ENCODE data around the gene PCSK4.

Gene PCSK4

DNA sequence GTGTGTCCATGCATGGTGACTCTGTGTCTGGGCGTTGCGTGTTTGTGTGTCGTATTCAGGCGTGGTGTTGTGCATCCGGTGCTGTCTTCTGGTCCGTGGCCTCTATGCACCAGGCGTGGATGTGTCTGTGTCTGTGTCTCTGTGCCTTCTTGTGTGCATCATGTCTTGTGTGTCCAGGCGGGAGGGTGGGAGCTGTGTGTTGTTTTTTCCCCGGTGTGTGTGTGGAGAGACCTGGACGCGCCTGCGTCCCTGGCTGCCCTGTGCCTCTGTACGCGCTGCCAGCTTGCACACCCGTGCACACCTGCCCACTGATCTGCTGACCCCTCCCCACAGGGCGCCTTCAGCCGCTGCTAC lies 34.8 kb upstream of the PCSK4 start:
- Histone ChIP-seq H3K79me2 (ENCODE audit: control insufficient read depth, insufficient read depth, low read length) (no peaks in the 10 kb centered on the region), H3K36me3 (ENCODE audit: control insufficient read depth, insufficient read depth, low read length) (no peaks in the 10 kb centered on the region), H3K27ac (ENCODE audit: low read depth, low read length) (no peak overlapping the region), H2BK120ac (ENCODE audit: low read depth, low read length) (no peak overlapping the region), H3K4ac (ENCODE audit: low read depth, low read length) (no peak overlapping the region), H3K4me2 (ENCODE audit: low read length) (no peak overlapping the region), H4K5ac (ENCODE audit: low read length) (no peak overlapping the region), H3K9ac (ENCODE audit: low read length) (no peak overlapping the region), H3K27me3 (ENCODE audit: insufficient read depth, low read length, poor library complexity) (peaks cover 9% of the 10 kb centered on the region), H3K23ac (ENCODE audit: low read length) (peak overlapping the region; percentile 29), H2BK15ac (replicated peaks; ENCODE audit: low read depth) (no peak overlapping the region), H3K56ac (ENCODE audit: low read length) (no peak overlapping the region), H3K79me1 (ENCODE audit: low read length) (no peaks in the 10 kb centered on the region), H4K8ac (ENCODE audit: low read depth, low read length) (no peak overlapping the region), H3K4me3 (ENCODE audit: low read length) (no peak overlapping the region), H2AK5ac (ENCODE audit: low read length) (no peak overlapping the region), H3K4me1 (ENCODE audit: control insufficient read depth, low read depth, low read length) (no peaks in the 10 kb centered on the region), H2BK5ac (ENCODE audit: low read length) (no peak overlapping the region), H3K18ac (ENCODE audit: low read length) (no peak overlapping the region)
- no CpG with 5 or more reads among the region's 17 CpGs for WGBS (ENCODE audit: extremely low coverage, insufficient coverage, low lambda C conversion rate)
- DNase-seq, result no peak

DNA sequence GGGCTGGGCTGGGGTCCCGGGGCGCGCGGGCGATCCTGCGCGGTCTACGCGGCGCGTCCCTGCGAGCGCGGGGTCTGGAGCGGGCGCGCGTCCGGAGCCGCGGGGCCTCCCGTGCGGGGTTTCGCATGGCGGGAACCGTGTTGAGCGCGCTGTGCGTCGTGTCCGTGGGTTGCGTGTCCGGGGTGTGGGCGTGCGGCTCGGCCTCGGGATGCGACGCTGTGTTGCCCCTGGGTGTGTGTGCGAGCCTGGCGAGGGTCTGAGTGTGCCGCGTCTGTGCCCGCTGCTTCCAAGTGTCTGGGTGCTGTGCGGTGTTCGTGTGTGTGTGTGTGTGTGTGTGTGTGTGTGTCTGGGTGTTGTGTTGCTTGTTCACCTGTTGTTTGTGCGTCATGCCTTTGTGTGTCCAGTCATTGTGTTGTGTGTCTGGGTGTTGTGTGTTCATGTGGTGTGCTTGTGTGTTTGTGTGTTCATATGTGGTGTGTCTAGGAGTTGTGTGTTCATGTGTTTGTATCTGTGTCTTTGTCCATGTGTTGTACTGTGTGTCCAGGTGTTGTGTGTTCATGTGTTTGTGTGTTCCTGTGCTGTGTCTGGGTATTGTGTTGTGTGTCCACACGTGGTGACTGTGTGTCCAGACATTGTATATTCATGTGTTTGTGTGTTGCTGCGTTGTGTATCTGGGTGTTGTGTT lies 34.3 kb upstream of the PCSK4 start:
- no CpG with 5 or more reads among the region's 49 CpGs for WGBS (ENCODE audit: extremely low coverage, insufficient coverage, low lambda C conversion rate)
- no peak overlapping the region for H3K56ac ChIP-seq (ENCODE audit: low read length)
- no peak overlapping the region for H3K4me3 ChIP-seq (ENCODE audit: low read length)
- H3K23ac ChIP-seq (ENCODE audit: low read length), result peak overlapping the region; percentile 29
- no peaks in the 10 kb centered on the region for H3K79me2 ChIP-seq (ENCODE audit: control insufficient read depth, insufficient read depth, low read length)
- H3K4me1 ChIP-seq (ENCODE audit: control insufficient read depth, low read depth, low read length), result no peaks in the 10 kb centered on the region
- no peak overlapping the region for H3K4me2 ChIP-seq (ENCODE audit: low read length)
- no peaks in the 10 kb centered on the region for H3K36me3 ChIP-seq (ENCODE audit: control insufficient read depth, insufficient read depth, low read length)
- H3K4ac ChIP-seq (ENCODE audit: low read depth, low read length), result no peak overlapping the region
- no peak overlapping the region for H3K9ac ChIP-seq (ENCODE audit: low read length)
- H2BK120ac ChIP-seq (ENCODE audit: low read depth, low read length), result no peak overlapping the region
- H4K5ac ChIP-seq (ENCODE audit: low read length), result no peak overlapping the region
- H4K8ac ChIP-seq (ENCODE audit: low read depth, low read length), result no peak overlapping the region
- no peak overlapping the region for H2BK5ac ChIP-seq (ENCODE audit: low read length)
- peak; percentile 13 for DNase-seq
- H2AK5ac ChIP-seq (ENCODE audit: low read length), result no peak overlapping the region
- no peak overlapping the region for H3K27ac ChIP-seq (ENCODE audit: low read depth, low read length)
- H2BK15ac ChIP-seq (replicated peaks; ENCODE audit: low read depth), result no peak overlapping the region
- no peaks in the 10 kb centered on the region for H3K79me1 ChIP-seq (ENCODE audit: low read length)
- H3K18ac ChIP-seq (ENCODE audit: low read length), result no peak overlapping the region
- H3K27me3 ChIP-seq (ENCODE audit: insufficient read depth, low read length, poor library complexity), result peaks cover 9% of the 10 kb centered on the region

DNA sequence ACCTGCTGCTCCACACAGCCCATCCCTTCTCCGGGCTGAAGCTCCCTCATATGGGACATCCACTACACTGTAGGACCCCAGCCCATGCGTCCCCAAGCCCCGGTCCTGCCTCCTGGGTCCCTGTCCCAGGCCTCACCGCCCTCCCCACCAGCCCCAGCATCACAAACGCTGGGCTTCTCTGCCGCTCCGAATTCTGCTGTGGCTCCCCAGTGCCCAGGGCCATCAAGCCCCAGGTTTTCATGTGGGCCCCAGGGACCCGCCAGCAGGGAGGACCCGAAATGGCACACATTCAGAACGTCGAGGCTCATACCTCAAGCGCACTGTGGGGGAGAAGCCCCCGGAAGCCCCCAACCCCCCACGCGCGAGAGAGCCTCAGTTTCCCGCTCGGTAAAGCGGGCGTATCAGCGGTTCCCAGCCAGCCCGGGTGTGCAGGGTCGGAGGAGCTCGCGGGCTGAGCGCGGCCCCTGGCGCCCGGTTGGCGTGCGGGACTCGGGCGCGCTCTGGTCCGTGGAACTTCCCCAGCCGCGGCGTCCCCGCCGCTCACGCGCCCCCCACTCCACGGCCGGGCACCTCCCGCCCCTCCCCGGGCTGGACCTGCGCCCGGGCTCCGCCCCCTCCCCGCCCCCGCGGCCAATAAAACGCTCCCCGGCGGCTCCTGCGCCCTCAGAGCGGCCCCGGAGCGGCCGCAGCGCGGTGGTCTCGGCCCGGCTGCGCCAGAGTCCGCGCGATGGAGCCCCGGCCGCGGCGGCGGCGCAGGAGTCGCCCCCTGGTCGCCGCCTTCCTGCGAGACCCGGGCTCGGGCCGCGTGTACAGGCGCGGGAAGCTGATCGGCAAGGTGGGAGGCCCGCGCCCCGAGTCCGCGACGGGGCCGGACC lies 33.5 kb upstream of the PCSK4 start, which contains the start of gene PLK5:
Gene PLK5, plus strand, starts transcription at position 666 of the 875 bp plus-strand sequence. CDS start 2,920 bp downstream, outside the sequence.
- Histone ChIP-seq H4K5ac (ENCODE audit: low read length) (no peak within 1 kb of the TSS), H3K23ac (ENCODE audit: low read length) (peak within 1 kb of the TSS; percentile 29), H2AK5ac (ENCODE audit: low read length) (no peak within 1 kb of the TSS), H3K27me3 (ENCODE audit: insufficient read depth, low read length, poor library complexity) (peaks cover 9% of the 10 kb centered on the region), H3K56ac (ENCODE audit: low read length) (no peak within 1 kb of the TSS), H3K9ac (ENCODE audit: low read length) (no peak within 1 kb of the TSS), H3K79me1 (ENCODE audit: low read length) (no peaks in the 10 kb centered on the region), H3K36me3 (ENCODE audit: control insufficient read depth, insufficient read depth, low read length) (no peaks in the 10 kb centered on the region), H3K27ac (ENCODE audit: low read depth, low read length) (no peak within 1 kb of the TSS), H4K8ac (ENCODE audit: low read depth, low read length) (no peak within 1 kb of the TSS), H3K4me2 (ENCODE audit: low read length) (no peak within 1 kb of the TSS), H3K4me3 (ENCODE audit: low read length) (no peak within 1 kb of the TSS), H2BK5ac (ENCODE audit: low read length) (no peak within 1 kb of the TSS), H3K18ac (ENCODE audit: low read length) (no peak within 1 kb of the TSS), H3K4me1 (ENCODE audit: control insufficient read depth, low read depth, low read length) (no peaks in the 10 kb centered on the region), H3K4ac (ENCODE audit: low read depth, low read length) (no peak within 1 kb of the TSS), H2BK15ac (replicated peaks; ENCODE audit: low read depth) (no peak within 1 kb of the TSS), H3K79me2 (ENCODE audit: control insufficient read depth, insufficient read depth, low read length) (no peaks in the 10 kb centered on the region), H2BK120ac (ENCODE audit: low read depth, low read length) (no peak within 1 kb of the TSS)
- DNase-seq, result no peak
- no CpG with 5 or more reads among the region's 92 CpGs for WGBS (ENCODE audit: extremely low coverage, insufficient coverage, low lambda C conversion rate)

DNA sequence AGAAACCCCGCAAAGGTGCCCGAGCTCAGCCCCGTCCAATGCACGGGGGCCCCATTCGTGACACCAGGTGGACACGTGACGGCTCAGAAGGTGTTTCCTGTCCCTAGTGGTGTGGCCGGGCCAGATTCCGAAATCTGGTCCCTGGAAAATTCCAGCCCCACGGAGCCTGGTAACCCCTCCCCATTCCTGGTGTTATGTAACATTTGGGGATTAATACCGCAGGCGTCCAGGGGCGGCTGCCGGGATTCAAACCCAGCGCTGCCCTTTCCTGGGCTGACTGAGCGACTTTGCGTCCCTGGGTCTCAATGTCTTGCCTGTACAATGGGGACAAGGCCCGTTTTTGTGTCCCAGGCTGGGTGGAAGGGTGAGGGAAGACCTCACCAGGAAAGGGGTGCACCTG lies 32.7 kb upstream of the PCSK4 start:
- no CpG with 5 or more reads among the region's 18 CpGs for WGBS (ENCODE audit: extremely low coverage, insufficient coverage, low lambda C conversion rate)
- peaks cover 9% of the 10 kb centered on the region for H3K27me3 ChIP-seq (ENCODE audit: insufficient read depth, low read length, poor library complexity)
- H2AK5ac ChIP-seq (ENCODE audit: low read length), result no peak overlapping the region

DNA sequence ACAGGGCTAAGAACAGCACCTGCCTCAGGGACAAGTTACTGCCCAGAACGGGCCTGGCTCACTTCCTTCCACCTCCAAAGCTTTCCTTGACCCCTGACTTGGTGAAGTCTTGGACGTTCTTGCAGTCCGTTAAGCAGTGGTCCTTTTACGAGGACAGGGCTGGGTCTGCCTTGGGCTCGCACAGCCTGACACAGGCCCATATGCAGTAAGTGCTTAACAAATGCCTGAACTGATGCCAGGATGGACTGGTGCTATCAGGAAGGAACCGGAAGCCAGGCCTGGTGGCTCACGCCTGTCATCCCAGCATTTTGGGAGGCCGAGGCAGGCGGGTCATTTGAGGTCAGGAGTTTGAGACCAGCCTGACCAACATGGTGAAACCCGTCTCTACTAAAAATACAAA lies 31.9 kb upstream of the PCSK4 start:
- Histone ChIP-seq H2BK120ac (ENCODE audit: low read depth, low read length) (no peak overlapping the region), H2BK15ac (replicated peaks; ENCODE audit: low read depth) (no peak overlapping the region), H3K4ac (ENCODE audit: low read depth, low read length) (no peak overlapping the region), H3K4me1 (ENCODE audit: control insufficient read depth, low read depth, low read length) (no peaks in the 10 kb centered on the region), H3K36me3 (ENCODE audit: control insufficient read depth, insufficient read depth, low read length) (no peaks in the 10 kb centered on the region), H4K8ac (ENCODE audit: low read depth, low read length) (no peak overlapping the region), H3K56ac (ENCODE audit: low read length) (no peak overlapping the region), H4K5ac (ENCODE audit: low read length) (no peak overlapping the region), H3K79me1 (ENCODE audit: low read length) (no peaks in the 10 kb centered on the region), H3K27ac (ENCODE audit: low read depth, low read length) (no peak overlapping the region), H3K9ac (ENCODE audit: low read length) (no peak overlapping the region), H3K79me2 (ENCODE audit: control insufficient read depth, insufficient read depth, low read length) (no peaks in the 10 kb centered on the region), H3K23ac (ENCODE audit: low read length) (no peak overlapping the region), H2AK5ac (ENCODE audit: low read length) (no peak overlapping the region), H3K27me3 (ENCODE audit: insufficient read depth, low read length, poor library complexity) (peaks cover 9% of the 10 kb centered on the region), H2BK5ac (ENCODE audit: low read length) (no peak overlapping the region), H3K4me2 (ENCODE audit: low read length) (no peak overlapping the region), H3K18ac (ENCODE audit: low read length) (no peak overlapping the region), H3K4me3 (ENCODE audit: low read length) (no peak overlapping the region)
- no CpG with 5 or more reads among the region's 10 CpGs for WGBS (ENCODE audit: extremely low coverage, insufficient coverage, low lambda C conversion rate)
- no peak for DNase-seq

More for the DNA sequence above, 32.7 kb upstream of the PCSK4 start:
- H3K4me3 ChIP-seq (ENCODE audit: low read length), result no peak overlapping the region
- H2BK120ac ChIP-seq (ENCODE audit: low read depth, low read length), result no peak overlapping the region
- H4K8ac ChIP-seq (ENCODE audit: low read depth, low read length), result no peak overlapping the region
- H4K5ac ChIP-seq (ENCODE audit: low read length), result no peak overlapping the region
- DNase-seq, result no peak
- H3K23ac ChIP-seq (ENCODE audit: low read length), result no peak overlapping the region
- no peak overlapping the region for H3K4ac ChIP-seq (ENCODE audit: low read depth, low read length)
- H3K79me2 ChIP-seq (ENCODE audit: control insufficient read depth, insufficient read depth, low read length), result no peaks in the 10 kb centered on the region
- no peak overlapping the region for H3K4me2 ChIP-seq (ENCODE audit: low read length)
- H3K79me1 ChIP-seq (ENCODE audit: low read length), result no peaks in the 10 kb centered on the region
- no peak overlapping the region for H2BK15ac ChIP-seq (replicated peaks; ENCODE audit: low read depth)
- H2BK5ac ChIP-seq (ENCODE audit: low read length), result no peak overlapping the region
- H3K9ac ChIP-seq (ENCODE audit: low read length), result no peak overlapping the region
- H3K4me1 ChIP-seq (ENCODE audit: control insufficient read depth, low read depth, low read length), result no peaks in the 10 kb centered on the region
- H3K56ac ChIP-seq (ENCODE audit: low read length), result no peak overlapping the region
- H3K27ac ChIP-seq (ENCODE audit: low read depth, low read length), result no peak overlapping the region
- no peaks in the 10 kb centered on the region for H3K36me3 ChIP-seq (ENCODE audit: control insufficient read depth, insufficient read depth, low read length)
- no peak overlapping the region for H3K18ac ChIP-seq (ENCODE audit: low read length)

All from mesendoderm (in vitro differentiated cells).